ENCODE data around the gene ZNF337. TPM values are rescaled to one million over a fixed set of nuclear protein-coding genes. Genes with fewer than 3 reads are reported as not detected.

Gene ZNF337
- total and polyA plus RNA-seq, 2 of the 13 experiments (the other 11 are each of a cell fraction or from before 2014, with no cell fraction given), result 17.0 to 19.6 TPM

GRCh38 chr20:25696371-25697131 is at the start of gene ZNF337 (continued):
- peak; percentile 99 for TF ChIP-seq GMEB1 (CRISPR knock-in tag; IDR thresholded peaks at IDR 0.05; ENCODE audit: borderline replicate concordance)
- no peak for TF ChIP-seq SRSF1 (optimal IDR thresholded peaks at IDR 0.05; ENCODE audit: low read depth, low read length)
- peak; percentile 49; the same call in 1 of the 2 replicates for TF ChIP-seq RFX5 (IDR thresholded peaks at IDR 0.05; ENCODE audit: low read depth, low read length)
- peak; percentile 100 for TF ChIP-seq HCFC1 (IDR thresholded peaks at IDR 0.05; ENCODE audit: low read depth, low read length)
- TF ChIP-seq ZNF770 (CRISPR knock-in tag; IDR thresholded peaks at IDR 0.05), result peak; percentile 88
- peak; percentile 96 for TF ChIP-seq ETV5 (CRISPR knock-in tag; IDR thresholded peaks at IDR 0.05; ENCODE audit: borderline replicate concordance)
- peak; percentile 90; the same call in 1 of the 2 replicates for TF ChIP-seq MIER3 (CRISPR knock-in tag; IDR thresholded peaks at IDR 0.05; ENCODE audit: borderline replicate concordance)
- TF ChIP-seq ZBTB37 (CRISPR knock-in tag; IDR thresholded peaks at IDR 0.05), result no peak
- peak; percentile 98 for TF ChIP-seq EEA1 (CRISPR knock-in tag; IDR thresholded peaks at IDR 0.05; ENCODE audit: borderline replicate concordance)
- peak; percentile 99 for TF ChIP-seq GLI4 (CRISPR knock-in tag; IDR thresholded peaks at IDR 0.05; ENCODE audit: borderline replicate concordance)
- peak; percentile 68; the same call in 1 of the 2 replicates for TF ChIP-seq MTA1 (CRISPR knock-in tag; IDR thresholded peaks at IDR 0.05; ENCODE audit: borderline replicate concordance)
- no peak; the same call in 1 of the 2 replicates for TF ChIP-seq MTA3 (CRISPR knock-in tag; IDR thresholded peaks at IDR 0.05)
- no peak; the same call in 1 of the 2 replicates for TF ChIP-seq ZBTB34 (CRISPR knock-in tag; IDR thresholded peaks at IDR 0.05)
- peak in 1 of 2 experiments; percentile 68; a peak in 1 of 4 replicates for TF ChIP-seq REST (IDR thresholded peaks at IDR 0.05; ENCODE audit: borderline replicate concordance in 1 of 2, low read depth in 1 of 2, low read length in 2 of 2)
- peak; percentile 92; the same call in 1 of the 2 replicates for TF ChIP-seq CAMTA2 (CRISPR knock-in tag; IDR thresholded peaks at IDR 0.05; ENCODE audit: borderline replicate concordance)
- peak; percentile 99; the same call in 1 of the 2 replicates for TF ChIP-seq MTF2 (CRISPR knock-in tag; IDR thresholded peaks at IDR 0.05; ENCODE audit: borderline replicate concordance)
